HG03457 (cell line): ENCODE results near the gene SPSB2.
A peak's percentile ranks its signal among the peaks of the same experiment; 100 is the strongest.
"Not testable (repeated sequence)": the region's sequence is repeated elsewhere in the genome, so short reads cannot be mapped to it uniquely, and the experiment has no call there.

Experiments
- ATAC-seq: cut with Tn5 transposase; IDR thresholded peaks from one replicate; pipeline ENCODE4 v1.9.1; 2021; ENCODE audit warnings: moderate number of reproducible peaks; ENCODE audit not compliant: unreplicated experiment

Gene SPSB2, protein sequence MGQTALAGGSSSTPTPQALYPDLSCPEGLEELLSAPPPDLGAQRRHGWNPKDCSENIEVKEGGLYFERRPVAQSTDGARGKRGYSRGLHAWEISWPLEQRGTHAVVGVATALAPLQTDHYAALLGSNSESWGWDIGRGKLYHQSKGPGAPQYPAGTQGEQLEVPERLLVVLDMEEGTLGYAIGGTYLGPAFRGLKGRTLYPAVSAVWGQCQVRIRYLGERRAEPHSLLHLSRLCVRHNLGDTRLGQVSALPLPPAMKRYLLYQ

DNA sequence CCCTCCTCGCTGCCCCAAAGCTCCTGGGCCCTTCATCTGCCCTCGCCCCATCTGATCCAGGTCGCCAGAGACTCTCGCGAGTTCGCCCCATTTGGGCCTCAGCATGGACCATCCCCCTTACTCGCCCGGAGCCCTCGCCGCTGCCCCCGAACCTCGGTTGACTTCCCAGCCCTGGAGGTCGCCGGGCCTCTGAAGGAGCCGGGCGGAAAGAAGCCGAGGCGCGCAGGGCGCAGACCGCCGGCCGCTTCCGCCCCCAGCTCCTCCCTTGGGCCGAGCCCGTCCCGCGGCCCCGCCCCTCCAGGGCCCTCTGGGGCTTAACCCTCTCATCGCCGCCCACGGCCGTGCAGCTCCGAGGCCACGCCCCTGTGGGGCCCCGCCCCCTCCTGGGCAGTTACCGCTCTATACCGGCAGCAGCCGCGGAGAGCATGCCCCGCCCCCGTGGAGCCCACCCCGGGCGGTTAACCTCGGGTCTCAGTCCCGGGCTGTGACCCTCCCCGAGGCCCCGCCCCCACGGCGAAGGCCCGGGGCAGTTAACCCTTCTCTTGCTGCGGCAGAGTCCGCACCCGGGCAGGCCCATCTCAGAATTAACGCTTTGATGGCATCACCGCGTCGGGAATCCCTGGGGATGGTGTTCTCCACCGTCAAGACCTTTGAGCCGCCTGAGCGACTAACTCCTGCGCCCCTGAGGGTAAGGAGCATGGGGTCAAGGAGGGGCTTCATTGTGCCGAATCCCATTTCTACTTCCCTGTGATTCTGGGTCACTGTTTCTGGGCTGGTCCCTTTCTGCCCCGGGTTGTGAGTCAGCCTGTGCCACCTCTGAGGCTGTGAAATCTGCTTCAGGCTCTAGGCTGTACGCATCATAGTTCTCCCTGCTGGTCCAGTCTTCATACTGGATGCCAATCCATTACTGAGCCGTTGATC is at the start of gene SPSB2:
SPSB2 (minus strand) TSS at position 210 of the 921 bp plus-strand sequence. CDS start 402 bp downstream, outside the sequence.
- ATAC-seq, result peak; percentile 61

DNA sequence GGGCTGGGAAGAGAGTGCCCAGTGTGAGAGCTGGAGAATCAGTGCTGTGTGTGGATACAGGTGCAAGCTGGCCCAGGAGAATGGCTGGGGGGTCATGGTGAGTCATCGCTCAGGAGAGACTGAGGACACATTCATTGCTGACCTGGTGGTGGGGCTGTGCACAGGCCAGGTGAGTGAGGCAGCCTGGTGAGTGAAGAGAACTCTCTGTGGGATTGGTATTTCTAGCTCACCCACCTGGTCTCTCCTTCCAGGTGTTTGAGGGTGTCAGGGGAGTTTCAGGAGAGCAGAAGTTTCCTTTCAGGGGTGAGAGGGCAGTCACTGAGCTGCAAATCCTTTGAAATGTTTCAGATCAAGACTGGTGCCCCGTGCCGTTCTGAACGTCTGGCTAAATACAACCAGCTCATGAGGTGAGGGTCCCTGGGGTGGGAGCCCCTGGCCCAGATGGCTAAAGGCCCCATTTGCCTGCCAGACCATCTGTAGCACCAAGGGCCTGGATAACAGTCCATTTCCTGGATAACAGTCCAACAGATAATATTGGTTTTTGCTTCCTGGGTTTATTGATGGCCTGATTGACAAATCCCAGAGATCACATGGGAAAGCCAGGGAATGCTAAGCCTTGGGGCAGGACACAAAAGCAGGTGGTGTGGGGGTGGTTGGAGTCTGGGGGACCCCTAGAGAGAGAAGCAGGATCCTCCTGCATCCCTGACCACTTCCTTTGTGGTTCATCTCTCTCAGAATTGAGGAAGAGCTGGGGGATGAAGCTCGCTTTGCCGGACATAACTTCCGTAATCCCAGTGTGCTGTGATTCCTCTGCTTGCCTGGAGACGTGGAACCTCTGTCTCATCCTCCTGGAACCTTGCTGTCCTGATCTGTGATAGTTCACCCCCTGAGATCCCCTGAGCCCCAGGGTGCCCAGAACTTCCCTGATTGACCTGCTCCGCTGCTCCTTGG is 49.2 kb upstream of the SPSB2 start:
- no peak for ATAC-seq

DNA sequence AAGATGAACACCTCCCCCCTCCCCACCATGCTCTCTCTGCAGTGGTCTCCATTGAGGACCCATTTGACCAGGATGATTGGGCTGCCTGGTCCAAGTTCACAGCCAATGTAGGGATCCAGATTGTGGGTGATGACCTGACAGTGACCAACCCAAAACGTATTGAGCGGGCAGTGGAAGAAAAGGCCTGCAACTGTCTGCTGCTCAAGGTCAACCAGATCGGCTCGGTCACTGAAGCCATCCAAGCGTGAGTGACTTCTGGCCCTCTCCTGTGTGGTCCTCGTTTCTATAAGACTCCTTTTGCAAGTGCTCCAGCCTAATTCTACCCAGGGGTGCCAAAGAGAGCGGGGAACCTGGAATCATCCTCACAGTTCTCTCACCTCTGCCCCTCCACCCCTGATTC is 48.4 kb upstream of the SPSB2 start:
- no peak for ATAC-seq

DNA sequence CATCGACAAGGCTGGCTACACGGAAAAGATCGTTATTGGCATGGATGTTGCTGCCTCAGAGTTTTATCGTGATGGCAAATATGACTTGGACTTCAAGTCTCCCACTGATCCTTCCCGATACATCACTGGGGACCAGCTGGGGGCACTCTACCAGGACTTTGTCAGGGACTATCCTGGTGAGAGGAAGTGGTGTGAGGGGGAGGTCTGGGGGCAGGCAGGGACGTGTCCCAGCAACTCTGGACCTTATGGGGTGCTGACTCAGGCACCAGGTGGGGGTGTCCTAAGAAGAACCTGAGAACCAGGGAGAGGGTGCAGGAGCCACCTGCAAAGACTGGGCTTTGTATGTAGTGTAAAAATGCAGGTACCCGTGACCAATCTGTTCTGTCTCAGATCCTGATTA is 46.5 kb upstream of the SPSB2 start:
- no peak for ATAC-seq

DNA sequence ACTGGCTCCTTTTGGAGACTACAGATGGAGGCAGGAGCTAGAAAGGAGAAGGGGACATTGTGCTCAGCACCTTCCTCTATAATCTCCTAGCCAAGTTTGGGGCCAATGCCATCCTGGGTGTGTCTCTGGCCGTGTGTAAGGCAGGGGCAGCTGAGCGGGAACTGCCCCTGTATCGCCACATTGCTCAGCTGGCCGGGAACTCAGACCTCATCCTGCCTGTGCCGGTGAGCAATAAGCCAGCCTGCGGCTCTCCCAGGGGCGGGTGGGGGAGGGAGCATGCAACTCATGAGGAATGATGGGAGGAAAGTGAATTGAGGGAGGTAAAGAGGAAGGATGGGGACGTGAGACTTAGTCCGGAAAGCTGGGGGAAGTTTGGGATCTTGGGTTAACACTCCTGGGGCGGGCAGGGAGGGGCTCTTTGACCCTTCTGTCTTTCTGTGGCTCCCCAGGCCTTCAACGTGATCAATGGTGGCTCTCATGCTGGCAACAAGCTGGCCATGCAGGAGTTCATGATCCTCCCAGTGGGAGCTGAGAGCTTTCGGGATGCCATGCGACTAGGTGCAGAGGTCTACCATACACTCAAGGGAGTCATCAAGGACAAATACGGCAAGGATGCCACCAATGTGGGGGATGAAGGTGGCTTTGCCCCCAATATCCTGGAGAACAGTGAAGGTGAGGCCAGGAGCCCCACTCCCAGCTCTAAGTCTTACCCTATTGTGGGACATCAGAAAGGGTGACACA is 44.6 kb upstream of the SPSB2 start:
- no peak for ATAC-seq

DNA sequence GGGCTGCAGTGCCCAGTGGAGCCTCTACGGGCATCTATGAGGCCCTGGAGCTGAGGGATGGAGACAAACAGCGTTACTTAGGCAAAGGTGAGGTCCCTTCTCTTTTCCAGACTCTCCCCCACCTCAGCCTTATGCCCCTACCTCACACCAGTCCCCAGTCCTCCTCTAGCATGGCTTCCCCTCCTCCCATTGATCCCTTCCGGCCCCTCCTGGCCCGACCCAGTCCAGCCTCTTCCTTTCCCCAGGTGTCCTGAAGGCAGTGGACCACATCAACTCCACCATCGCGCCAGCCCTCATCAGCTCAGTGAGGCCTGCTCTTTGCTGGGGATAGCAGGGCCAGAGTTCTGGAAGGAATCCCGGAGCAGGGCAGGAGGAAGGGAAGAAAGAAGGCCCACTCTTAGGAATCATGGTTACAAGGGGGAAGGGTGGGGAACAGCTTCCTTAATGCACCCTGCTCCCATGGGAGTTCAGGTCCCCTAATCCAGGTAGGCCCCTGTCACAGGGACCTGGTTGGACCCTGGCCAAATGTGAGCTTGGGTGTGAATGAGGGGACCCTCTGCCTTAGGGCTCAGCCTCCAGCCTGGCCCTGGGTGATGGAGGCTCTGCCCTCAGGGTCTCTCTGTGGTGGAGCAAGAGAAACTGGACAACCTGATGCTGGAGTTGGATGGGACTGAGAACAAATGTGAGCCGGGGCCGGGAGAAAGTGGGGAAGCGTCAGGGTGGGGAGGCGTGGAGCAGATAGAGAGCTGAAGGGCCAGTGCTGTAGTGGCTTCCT is 43.5 kb upstream of the SPSB2 start:
- no peak for ATAC-seq

DNA sequence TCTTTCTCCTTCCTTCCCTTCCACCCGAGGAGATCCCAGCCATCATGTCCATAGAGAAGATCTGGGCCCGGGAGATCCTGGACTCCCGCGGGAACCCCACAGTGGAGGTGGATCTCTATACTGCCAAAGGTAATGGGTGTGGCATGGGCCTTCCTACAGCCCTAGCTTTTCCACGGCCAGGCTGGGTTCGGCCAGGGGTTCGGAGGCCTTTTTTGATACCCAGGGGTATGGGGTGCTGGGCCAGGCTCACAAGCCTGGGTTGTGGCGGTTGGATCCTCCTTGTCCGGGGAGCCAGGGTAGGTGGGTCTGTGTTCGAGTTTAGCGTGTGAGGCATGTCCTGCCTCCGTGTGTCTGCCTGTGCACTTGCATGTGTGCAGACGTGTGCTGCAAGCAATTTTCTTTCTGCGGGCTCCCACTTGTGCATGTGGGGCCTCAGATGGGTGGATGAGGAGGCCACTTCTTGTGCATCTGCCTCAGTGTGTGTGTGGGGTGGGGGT is 42.7 kb upstream of the SPSB2 start:
- no peak for ATAC-seq

DNA sequence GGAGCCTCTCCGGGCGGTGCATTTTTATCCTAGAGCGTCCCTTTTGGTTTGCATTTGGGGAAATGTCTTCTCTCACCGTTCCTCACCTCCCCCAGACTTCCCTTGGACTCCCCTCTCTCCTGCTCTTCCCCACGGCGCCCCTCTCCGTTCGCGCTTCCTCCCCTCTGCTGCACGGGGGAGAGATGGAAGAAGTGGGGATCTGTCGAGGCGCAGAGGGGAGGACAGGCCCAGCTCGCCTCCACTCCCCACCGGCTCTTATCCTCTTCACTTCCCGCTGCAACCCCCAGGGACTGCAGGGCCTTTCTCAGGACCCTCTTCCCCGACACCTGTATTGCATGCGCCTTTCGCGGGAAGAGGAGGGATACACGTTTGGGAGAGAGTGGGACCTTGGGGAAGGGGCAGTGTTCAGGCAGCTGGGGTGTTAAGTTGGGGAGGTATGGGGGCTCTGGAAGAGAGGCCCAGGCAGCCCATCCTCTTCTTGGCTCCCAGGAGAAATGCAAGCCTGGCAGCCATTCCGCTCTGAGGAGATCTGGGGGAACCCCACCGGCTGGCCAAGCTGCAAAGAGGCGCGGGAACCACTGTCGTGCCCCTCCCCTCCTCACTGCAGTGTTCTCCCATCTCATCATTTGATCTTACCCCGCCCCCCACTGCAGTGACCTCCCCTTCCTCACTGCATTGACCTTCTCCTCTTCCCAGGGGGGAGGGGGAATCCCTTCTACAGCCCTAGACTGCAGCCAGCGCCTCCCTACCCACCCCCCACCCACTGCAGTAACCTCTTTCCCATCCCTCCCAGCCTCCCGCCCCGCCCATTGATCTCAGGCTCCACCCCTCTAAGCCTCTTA is 42.1 kb upstream of the SPSB2 start:
- no peak for ATAC-seq

DNA sequence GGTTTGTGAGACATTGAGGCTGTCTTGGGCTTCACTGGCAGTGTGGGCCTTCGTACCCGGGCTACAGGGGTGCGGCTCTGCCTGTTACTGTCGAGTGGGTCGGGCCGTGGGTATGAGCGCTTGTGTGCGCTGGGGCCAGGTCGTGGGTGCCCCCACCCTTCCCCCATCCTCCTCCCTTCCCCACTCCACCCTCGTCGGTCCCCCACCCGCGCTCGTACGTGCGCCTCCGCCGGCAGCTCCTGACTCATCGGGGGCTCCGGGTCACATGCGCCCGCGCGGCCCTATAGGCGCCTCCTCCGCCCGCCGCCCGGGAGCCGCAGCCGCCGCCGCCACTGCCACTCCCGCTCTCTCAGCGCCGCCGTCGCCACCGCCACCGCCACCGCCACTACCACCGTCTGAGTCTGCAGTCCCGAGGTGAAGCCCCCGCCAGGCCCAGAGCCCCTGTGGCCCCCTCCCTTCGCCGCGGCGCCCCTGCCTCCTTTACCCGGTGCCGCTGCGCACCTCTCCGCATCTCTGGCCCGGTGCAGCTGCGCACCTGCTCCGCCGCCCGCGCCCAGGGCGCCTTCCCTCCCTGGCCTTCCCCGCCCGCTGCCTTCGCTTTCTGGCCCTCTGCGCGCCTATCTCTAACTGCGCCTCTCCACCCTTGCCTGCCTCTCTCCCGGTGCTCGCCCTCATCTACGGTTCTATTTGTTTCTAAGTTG is 41.3 kb upstream of the SPSB2 start, which contains the start of gene ENO2:
ENO2 (plus strand) TSS at position 335 of the 701 bp plus-strand sequence. CDS start 1,253 bp downstream, outside the sequence.
- peak; percentile 47 for ATAC-seq

DNA sequence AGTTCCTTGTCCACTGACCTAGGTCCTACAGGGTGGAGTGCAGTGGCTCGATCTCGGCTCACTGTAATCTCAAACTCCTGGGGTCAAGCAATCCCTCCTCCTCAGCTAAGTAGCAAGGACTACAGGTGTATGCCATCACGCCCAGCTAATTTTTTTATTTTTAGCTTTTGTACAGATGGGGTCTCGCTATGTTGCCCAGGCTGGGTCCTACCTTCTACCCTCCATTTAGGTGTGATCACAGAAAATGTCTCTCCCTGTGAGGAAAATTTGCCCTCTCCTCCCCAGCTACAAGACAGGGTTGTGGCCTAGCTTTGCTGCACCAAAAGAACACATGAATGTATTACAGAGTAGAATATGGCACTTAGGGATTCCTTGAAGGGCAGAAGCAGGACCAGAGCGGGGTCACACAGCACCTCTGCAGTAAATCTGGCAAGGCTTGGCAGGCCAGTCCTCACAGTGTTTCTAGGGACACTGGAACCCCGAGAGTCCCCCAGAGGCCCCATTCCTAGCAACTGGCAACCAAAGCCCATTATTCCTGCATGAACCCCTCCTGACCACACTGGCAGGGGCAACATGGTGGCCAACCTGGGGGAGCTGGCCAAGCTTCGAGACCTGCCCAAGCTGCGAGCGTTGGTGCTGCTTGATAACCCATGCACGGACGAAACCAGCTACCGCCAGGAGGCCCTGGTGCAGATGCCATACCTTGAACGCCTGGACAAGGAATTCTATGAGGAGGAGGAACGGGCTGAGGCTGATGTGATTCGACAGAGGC is 39.2 kb upstream of the SPSB2 start:
- ATAC-seq, result no peak

DNA sequence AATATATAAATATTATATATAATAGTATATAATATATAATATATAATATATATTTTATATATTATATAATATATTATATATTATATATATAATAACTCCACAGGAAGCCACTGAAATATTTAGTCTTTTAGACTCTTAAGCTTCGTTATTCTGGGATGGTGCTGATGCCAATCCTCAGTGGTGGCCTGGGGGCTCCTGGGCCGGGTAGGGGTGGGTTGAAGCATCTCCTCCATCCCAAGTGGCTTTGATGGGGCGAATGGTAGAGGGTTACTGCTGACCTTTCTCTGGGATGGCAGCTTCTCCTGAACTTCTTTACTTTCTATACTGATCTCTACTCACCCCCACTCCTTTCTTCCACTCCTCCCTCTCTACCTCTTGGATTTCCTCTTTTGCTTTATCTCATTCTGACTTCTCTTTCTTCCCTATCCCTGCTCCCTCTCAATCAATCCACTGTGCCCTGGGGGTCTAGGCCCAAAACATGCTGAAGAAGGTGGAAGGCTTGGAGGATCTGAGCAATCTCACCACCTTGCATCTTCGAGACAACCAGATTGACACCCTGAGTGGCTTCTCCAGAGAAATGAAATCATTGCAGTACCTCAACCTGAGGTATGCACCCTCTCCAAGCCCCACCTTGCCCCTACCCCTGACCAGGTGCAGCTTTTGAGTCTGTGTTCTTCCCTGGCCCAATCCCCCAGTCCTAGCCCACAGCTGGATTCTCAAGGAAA is 36.5 kb upstream of the SPSB2 start:
- ATAC-seq, result no peak

DNA sequence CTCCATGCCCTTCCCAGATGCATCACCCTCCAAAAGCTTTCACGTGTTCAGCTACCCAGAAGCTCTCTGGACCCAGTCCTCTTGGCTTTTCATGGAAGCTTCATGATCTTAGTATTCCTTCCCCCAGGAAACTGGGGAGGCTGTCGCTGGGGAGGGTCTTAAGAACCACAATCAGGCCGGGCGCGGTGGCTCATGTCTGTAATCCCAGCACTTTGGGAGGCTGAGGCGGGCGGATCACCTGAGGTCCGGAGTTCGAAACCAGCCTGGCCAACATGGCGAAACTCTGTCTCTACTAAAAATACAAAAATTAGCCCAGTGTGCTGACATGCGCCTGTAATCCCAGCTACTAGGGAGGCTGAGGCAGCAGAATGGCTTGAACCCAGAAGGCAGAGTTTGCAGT is 35.0 kb upstream of the SPSB2 start:
- ATAC-seq, result not testable (repeated sequence)

DNA sequence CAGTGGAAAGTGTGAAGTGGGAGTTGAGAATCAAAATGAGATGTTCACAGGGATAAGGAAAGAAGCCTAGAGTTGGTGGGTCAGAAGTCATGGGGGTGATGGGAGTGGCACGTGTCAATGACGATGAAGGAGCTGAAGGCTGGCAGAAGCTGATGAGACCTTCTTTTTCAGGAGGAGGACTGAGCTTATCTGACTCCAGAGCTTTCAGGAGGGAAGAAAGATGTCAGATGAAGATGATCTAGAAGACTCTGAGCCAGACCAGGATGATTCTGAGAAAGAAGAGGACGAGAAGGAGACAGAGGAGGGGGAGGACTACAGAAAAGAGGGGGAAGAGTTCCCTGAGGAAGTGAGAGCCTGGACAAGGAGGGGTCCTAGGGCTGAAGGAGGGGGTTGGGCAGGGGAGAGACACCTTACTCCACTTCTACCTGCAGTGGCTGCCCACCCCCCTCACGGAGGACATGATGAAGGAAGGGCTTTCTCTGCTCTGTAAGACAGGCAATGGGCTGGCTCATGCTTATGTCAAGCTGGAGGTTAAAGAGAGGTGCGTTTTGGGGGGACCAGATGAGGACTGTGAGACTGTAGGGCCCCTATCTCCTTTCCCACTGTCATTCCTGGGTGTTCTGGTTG is 32.4 kb upstream of the SPSB2 start:
- ATAC-seq, result no peak

DNA sequence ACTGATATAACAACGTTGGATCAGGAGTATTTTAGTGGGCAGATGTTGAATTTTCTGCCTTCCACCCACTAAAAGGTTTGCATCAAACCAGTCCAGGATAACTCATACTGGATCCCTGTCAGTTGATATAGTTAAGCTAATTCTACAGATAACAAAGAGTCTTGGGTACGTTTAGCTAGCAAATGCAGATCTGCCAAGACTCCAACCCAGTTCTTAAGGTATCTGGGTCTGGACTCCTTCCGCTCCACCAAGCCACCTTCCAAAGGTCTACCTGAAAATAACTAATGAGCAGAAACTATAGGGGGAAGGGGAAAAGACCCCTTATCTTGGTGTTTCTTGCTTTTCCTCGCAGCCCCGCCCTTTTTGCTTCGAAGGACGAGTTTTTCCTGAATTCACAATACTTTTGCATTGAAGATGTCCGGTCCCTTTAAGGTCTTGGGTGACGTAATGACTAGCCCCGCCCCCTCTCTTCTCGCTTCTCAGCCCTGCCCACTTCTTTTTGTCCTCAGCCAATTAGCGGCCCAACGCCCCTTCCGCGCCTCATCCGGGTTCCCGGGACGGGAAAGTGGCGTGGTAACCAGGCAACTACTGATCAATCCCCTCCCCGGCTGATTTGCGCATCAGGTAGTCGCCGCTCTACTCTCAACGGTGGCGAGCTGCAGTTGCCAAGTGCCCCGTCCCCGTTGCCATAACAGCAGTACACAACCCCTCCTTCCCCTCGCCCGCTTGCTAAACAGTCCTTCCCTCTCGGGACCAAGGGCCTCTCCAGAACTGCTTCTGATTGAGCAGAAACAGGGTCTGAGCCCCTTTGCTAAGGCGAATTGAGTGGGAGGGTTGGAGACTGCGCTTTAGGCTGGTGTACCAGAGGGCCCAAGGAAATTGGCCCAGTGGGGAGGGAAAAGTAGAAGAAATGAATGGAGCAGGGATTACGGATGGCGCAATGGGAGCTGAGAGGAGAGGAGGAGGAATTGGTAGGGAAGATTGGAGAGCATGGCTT is 31.5 kb upstream of the SPSB2 start, which contains the start of gene LRRC23:
LRRC23 (plus strand) TSS at position 543 of the 997 bp plus-strand sequence. CDS start 812 bp downstream, outside the sequence.
- ATAC-seq, result peak; percentile 79
